K562 (cell line): ENCODE measurements around the gene ANGPTL1. TPM values are rescaled to one million over a fixed set of nuclear protein-coding genes. Genes with fewer than 3 reads are reported as not detected.

Source experiments
- ATAC-seq: fragments of 200-7000 bp; cut with Tn5 transposase; 3 replicates; pipeline ENCODE4 v1.9.1; 2020; ENCODE audit warnings: moderate library complexity
- BruUV-seq: library from RNA; stranded (reverse); fragments of 400-500 nt; replicated peaks from 2 replicates; lab custom pipeline; 2021; lab: Mats Ljungman, UMichigan
- CTCF ChIA-PET: fragments of 300-600 bp; formaldehyde crosslinking; extraction: SDS; loops from one replicate; lab custom pipeline; 2021; ENCODE audit warnings: low intra/inter-chr PET ratio; lab: Yijun Ruan, JAX
- POLR2A ChIA-PET: fragments of 300-600, 350-650 bp; sonication (Branson Sonifier 250); formaldehyde crosslinking; extraction: SDS; loops from one replicate; lab custom pipeline; 2021; ENCODE audit warnings: antibody characterized with exemption, inconsistent platforms; lab: Yijun Ruan, JAX
- DNase-seq, 4 experiments: peaks; one replicate each; pipeline versions ENCODE4 v3.0.0 to v3.0.0-alpha.2; 2011 to 2018; ENCODE audit warnings: low spot score in 3 of 4, mixed read lengths in 3 of 4; ENCODE audit errors: extremely low read depth in 1 of 4
- FAIRE-seq: peaks from 2 replicates; lab custom pipeline; 2011; peaks lifted over from hg19 to GRCh38; lab: Jason Lieb, UNC
- H2AFZ ChIP-seq: 2 replicates; pipeline ENCODE4 v1.6.0; 2011; ENCODE audit warnings: low read depth, low read length, control low read depth, inconsistent platforms
- H3K27ac ChIP-seq: fragments of 200-600 bp; 3 replicates; pipeline ENCODE4 v1.8.0; 2011; ENCODE audit warnings: low read depth, mild to moderate bottlenecking, control low read depth, inconsistent platforms, low read length, moderate library complexity, mixed read lengths; ENCODE audit errors: extremely low read depth
- H3K27me3 ChIP-seq, 2 experiments: fragments of 300-600 bp in 1 of 2; 2 replicates in 1 of 2; 3 replicates in 1 of 2; pipeline versions ENCODE4 v1.6.0 to v1.8.0; 2011; ENCODE audit warnings: inconsistent platforms in 2 of 2, low read length in 2 of 2, mild to moderate bottlenecking in 1 of 2, mixed read lengths in 1 of 2, moderate library complexity in 1 of 2; ENCODE audit not compliant: control insufficient read depth in 2 of 2, insufficient read depth in 2 of 2
- H3K36me3 ChIP-seq: fragments of 300-600 bp; 3 replicates; pipeline ENCODE4 v1.8.0; 2011; ENCODE audit warnings: mild to moderate bottlenecking, low read length, inconsistent platforms; ENCODE audit not compliant: control insufficient read depth, insufficient read depth
- H3K4me1 ChIP-seq, 2 experiments: fragments of 200-600 bp in 1 of 2; replicated peaks in 1 of 2; 2 replicates in 1 of 2; 3 replicates in 1 of 2; pipeline versions ENCODE4 v1.5.1 to v1.8.0; 2011; ENCODE audit warnings: inconsistent platforms in 2 of 2, low read length in 2 of 2, mild to moderate bottlenecking in 1 of 2, mixed read lengths in 1 of 2, moderate library complexity in 1 of 2; ENCODE audit not compliant: control insufficient read depth in 2 of 2, insufficient read depth in 2 of 2
- H3K4me2 ChIP-seq: 2 replicates; pipeline ENCODE4 v1.6.1; 2011; ENCODE audit warnings: low read length, control low read depth, inconsistent platforms, mixed read lengths; ENCODE audit not compliant: insufficient read depth
- H3K4me3 ChIP-seq: fragments of 200-600 bp; sonication (generic), shearing (Covaris generic); 2 replicates; pipeline ENCODE4 v1.5.1; 2016; ENCODE audit warnings: control low read depth, inconsistent platforms
- H3K79me2 ChIP-seq: fragments of 200-600 bp; 3 replicates; pipeline ENCODE4 v1.8.0; 2011; ENCODE audit warnings: low read length, inconsistent platforms; ENCODE audit not compliant: control insufficient read depth, insufficient read depth
- H3K9ac ChIP-seq, 2 experiments: 2 replicates each; pipeline versions ENCODE4 v1.6.0 to v1.6.1; 2011; ENCODE audit warnings: low read depth in 2 of 2, low read length in 2 of 2, control low read depth in 1 of 2, inconsistent platforms in 1 of 2, mild to moderate bottlenecking in 1 of 2, mixed read lengths in 1 of 2; ENCODE audit not compliant: insufficient read depth in 1 of 2
- H3K9me1 ChIP-seq: one replicate; pipeline ENCODE4 v1.6.0; 2011; ENCODE audit warnings: inconsistent platforms, mild to moderate bottlenecking, low read length, moderate library complexity; ENCODE audit not compliant: control insufficient read depth, insufficient read depth
- H3K9me3 ChIP-seq: replicated peaks from 2 replicates; pipeline ENCODE4 v1.5.1; 2011; ENCODE audit warnings: low read depth, low read length, inconsistent platforms; ENCODE audit not compliant: control insufficient read depth, insufficient read depth
- H4K20me1 ChIP-seq: replicated peaks from 2 replicates; pipeline ENCODE4 v1.6.1; 2011; ENCODE audit warnings: low read length, inconsistent platforms, mixed read lengths; ENCODE audit not compliant: control insufficient read depth, insufficient read depth
- CGGBP1 ChIP-seq: fragments of 250-450 bp; sonication (Bioruptor Pico); IDR thresholded peaks from 2 replicates; pipeline ENCODE4 v1.9.0; 2021; ENCODE audit warnings: mild to moderate bottlenecking
- DACH1 ChIP-seq: fragments of 450-650 bp; IDR thresholded peaks from 2 replicates; pipeline ENCODE4 v1.6.1; 2018; ENCODE audit not compliant: partially characterized antibody
- FOSL1 ChIP-seq: fragments of 200-800 bp; sonication (Bioruptor generic); conservative IDR thresholded peaks from 2 replicates; pipeline ENCODE4 v1.6.1; 2016; ENCODE audit warnings: missing genetic modification characterization, missing compliant biosample characterization
- NFXL1 ChIP-seq: fragments of 450-650 bp; formaldehyde crosslinking; IDR thresholded peaks from 2 replicates; pipeline ENCODE4 v1.4.0; 2021; ENCODE audit warnings: mild to moderate bottlenecking
- SAP30 ChIP-seq: fragments of 200-600 bp; sonication (generic); IDR thresholded peaks from 2 replicates; pipeline ENCODE4 v1.6.1; 2012; ENCODE audit warnings: borderline replicate concordance, low read depth, mild to moderate bottlenecking, moderate library complexity, low read length, control low read depth, inconsistent platforms; ENCODE audit not compliant: insufficient read depth, poor library complexity, severe bottlenecking
- ZC3H4 ChIP-seq: sonication (generic); formaldehyde crosslinking; IDR thresholded peaks from 2 replicates; pipeline ENCODE4 v1.9.0; 2021; ENCODE audit warnings: missing genetic modification reagents, borderline replicate concordance
- ZKSCAN1 ChIP-seq: fragments of 150-350 bp; IDR thresholded peaks from 2 replicates; pipeline ENCODE4 v1.6.1; 2016; ENCODE audit warnings: low read depth, low read length
- ZNF507 ChIP-seq: conservative IDR thresholded peaks from 2 replicates; pipeline ENCODE4 v1.6.1; 2017; ENCODE audit warnings: missing genetic modification characterization, missing compliant biosample characterization
- ZNF586 ChIP-seq: fragments of 450-650 bp; formaldehyde crosslinking; conservative IDR thresholded peaks from 2 replicates; pipeline ENCODE4 v1.4.0; 2020; ENCODE audit warnings: mild to moderate bottlenecking, moderate library complexity
- WGBS: fragments of 100-300 bp; shearing (Covaris generic); methylation state at CpG from one replicate; pipeline ENCODE4 v1.1.6; 2016; ENCODE audit warnings: low coverage, mixed read lengths; ENCODE audit not compliant: insufficient coverage; ENCODE audit errors: missing lambda C conversion rate; 5-methylcytosine and 5-hydroxymethylcytosine counted together
- in situ Hi-C: fragments of 300-500 bp; cut with MboI; formaldehyde crosslinking; loops from 4 replicates; pipeline ENCODE4 v1.15.0; 2018; ENCODE audit warnings: inconsistent platforms, mixed read lengths
- intact Hi-C: fragments of 100-400 bp; cut with micrococcal nuclease; formaldehyde crosslinking; loops from 2 replicates; pipeline ENCODE4 v1.14.2; 2022
- polyA plus RNA-seq, 8 experiments: library from polyadenylated mRNA; depleted of rRNA in 4 of 8; stranded (reverse) in 5 of 8; unstranded in 3 of 8; fragments of >200 nt; fragmentation: Nextera tagmentation in 2 of 8; fragmentation: Illumina TruSeq in 1 of 8; extraction: Ambion mirVana in 2 of 8; extraction: Trizol in 1 of 8; gene quantifications; 2 replicates each; pipeline versions ENCODE4 v1.2.1 to v1.2.3, GENCODE V29; 2011 to 2014; ENCODE audit warnings: inconsistent platforms in 1 of 8, missing spikeins in 1 of 8
- total RNA-seq, 7 experiments: library from RNA; depleted of rRNA in 6 of 7; stranded (reverse); fragments of >200 nt in 6 of 7; fragmentation: Illumina TruSeq in 2 of 7; extraction: Trizol in 2 of 7; gene quantifications; 2 replicates each; pipeline versions ENCODE4 v1.2.1 to v1.2.3, GENCODE V29; 2011 to 2021; ENCODE audit warnings: low replicate concordance in 1 of 7

Gene ANGPTL1
- total and polyA plus RNA-seq, 9 of the 15 experiments (the other 6 are each of a cell fraction or from before 2014, with no cell fraction given) = 0.04 to 0.06 TPM; not detected in 7

GRCh38 chr1:178806665-178807300, 64.1 kb downstream of the ANGPTL1 start:
- H3K9me1 ChIP-seq = no peaks in the 10 kb centered on the region
- no peak for DNase-seq
- CTCF ChIA-PET = no interaction called here
- H3K9ac ChIP-seq = no peak overlapping the region
- no peaks in the 10 kb centered on the region for H3K36me3 ChIP-seq
- no TSS peak for BruUV-seq
- no peak overlapping the region for H3K27ac ChIP-seq
- no peaks in the 10 kb centered on the region for H3K9me3 ChIP-seq
- TF ChIP-seq ZNF586 (CRISPR knock-in tag) (no peak), CGGBP1 (no peak), ZKSCAN1 (no peak), ZC3H4 (CRISPR knock-in tag) (no peak), SAP30 (no peak), ZNF507 (tag) (no peak), FOSL1 (no peak), DACH1 (no peak), NFXL1 (no peak)
- TF ChIP-seq, all 486 proteins: peak for 0
- Histone ChIP-seq H3K4me3 (no peak overlapping the region), H3K27me3 (no peaks in the 10 kb centered on the region; a peak in 1 of 5 replicates), H3K79me2 (no peaks in the 10 kb centered on the region), H4K20me1 (no peaks in the 10 kb centered on the region), H2AFZ (no peak overlapping the region), H3K4me1 (no peaks in the 10 kb centered on the region), H3K4me2 (no peak overlapping the region)
- in situ Hi-C loops = no loop called here
- no peak for FAIRE-seq
- no peak for ATAC-seq
- POLR2A ChIA-PET = interaction anchor here (0.7 kb wide), 1 partner anchor 17 kb away, joined by 3 read pairs; no protein-coding TSS in a partner anchor
- 0% methylated on average over 9 of the region's 9 CpGs for WGBS
- intact Hi-C loops = no loop called here
